WTC11 (cell line): ENCODE results near the gene INPP4B. TPM values are rescaled to one million over a fixed set of nuclear protein-coding genes. Genes with fewer than 3 reads are reported as not detected.

Experiments used
- ATAC-seq: fragments of 200-7000 bp; cut with Tn5 transposase; 2 replicates; pipeline ENCODE4 v1.10.0; 2021; ENCODE audit warnings: mild to moderate bottlenecking, moderate library complexity
- CTCF ChIA-PET: fragments of 300-600 bp; sonication (Branson Sonifier 250); formaldehyde crosslinking; loops from one replicate; lab custom pipeline; 2021; ENCODE audit warnings: antibody characterized with exemption; lab: Charles Lee
- POLR2A ChIA-PET: fragments of 350-600 bp; sonication (Branson Sonifier 250); formaldehyde crosslinking; loops from one replicate; lab custom pipeline; 2021; ENCODE audit warnings: antibody characterized with exemption; lab: Charles Lee
- DNase-seq: peaks from one replicate; pipeline ENCODE4 v3.0.0; 2021; ENCODE audit warnings: low spot score
- H3K27ac Mint-ChIP-seq: 2 replicates; pipeline ENCODE4 v1.8.0; 2021; ENCODE audit warnings: mixed read lengths
- H3K27me3 Mint-ChIP-seq: 2 replicates; pipeline ENCODE4 v1.8.0; 2021; ENCODE audit warnings: low read depth, mild to moderate bottlenecking, moderate library complexity, mixed read lengths
- H3K36me3 Mint-ChIP-seq: 2 replicates; pipeline ENCODE4 v1.8.0; 2021; ENCODE audit warnings: mixed read lengths
- H3K4me1 Mint-ChIP-seq: 2 replicates; pipeline ENCODE4 v1.8.0; 2022; ENCODE audit warnings: mixed read lengths
- H3K4me3 Mint-ChIP-seq: 2 replicates; pipeline ENCODE4 v1.8.0; 2021; ENCODE audit warnings: mild to moderate bottlenecking, moderate library complexity, mixed read lengths
- H3K9me3 Mint-ChIP-seq: 2 replicates; pipeline ENCODE4 v1.8.0; 2021; ENCODE audit warnings: mixed read lengths
- AR ChIP-seq: fragments of 250-450 bp; sonication (Bioruptor Pico); IDR thresholded peaks from 2 replicates; pipeline ENCODE4 v1.9.0; 2021; ENCODE audit warnings: mild to moderate bottlenecking
- ATF2 ChIP-seq: sonication (generic); formaldehyde crosslinking; IDR thresholded peaks from 2 replicates; pipeline ENCODE4 v1.8.1; 2022; ENCODE audit warnings: low read depth, missing genetic modification reagents, borderline replicate concordance
- ATF3 ChIP-seq: sonication (generic); formaldehyde crosslinking; conservative IDR thresholded peaks from 2 replicates; pipeline ENCODE4 v1.8.1; 2022; ENCODE audit warnings: mild to moderate bottlenecking, missing genetic modification reagents
- CBFB ChIP-seq: sonication (generic); formaldehyde crosslinking; IDR thresholded peaks from 2 replicates; pipeline ENCODE4 v1.8.1; 2022; ENCODE audit warnings: mild to moderate bottlenecking, low read depth, missing genetic modification reagents
- CREM ChIP-seq: sonication (generic); formaldehyde crosslinking; IDR thresholded peaks from 2 replicates; pipeline ENCODE4 v1.8.1; 2022; ENCODE audit warnings: mild to moderate bottlenecking, missing genetic modification reagents, moderate library complexity
- ELF4 ChIP-seq: sonication (generic); formaldehyde crosslinking; IDR thresholded peaks from 2 replicates; pipeline ENCODE4 v1.8.1; 2022; ENCODE audit warnings: low read depth, mild to moderate bottlenecking, moderate library complexity, missing genetic modification reagents
- ERG ChIP-seq: fragments of 250-450 bp; sonication (Bioruptor Pico); IDR thresholded peaks from 2 replicates; pipeline ENCODE4 v1.8.0; 2021; ENCODE audit warnings: mild to moderate bottlenecking
- FOXP1 ChIP-seq: sonication (generic); formaldehyde crosslinking; IDR thresholded peaks from 2 replicates; pipeline ENCODE4 v1.8.0; 2022; ENCODE audit warnings: missing genetic modification reagents, mild to moderate bottlenecking, moderate library complexity, borderline replicate concordance
- HMGA2 ChIP-seq: fragments of 250-450 bp; sonication (Bioruptor Pico); IDR thresholded peaks from 2 replicates; pipeline ENCODE4 v1.4.0; 2021; ENCODE audit warnings: mild to moderate bottlenecking, moderate library complexity
- JUN ChIP-seq: sonication (generic); formaldehyde crosslinking; IDR thresholded peaks from 2 replicates; pipeline ENCODE4 v1.8.0; 2023; ENCODE audit warnings: mild to moderate bottlenecking, missing genetic modification reagents
- NFATC4 ChIP-seq: fragments of 250-450 bp; sonication (Bioruptor Pico); IDR thresholded peaks from 2 replicates; pipeline ENCODE4 v1.9.0; 2021; ENCODE audit warnings: mild to moderate bottlenecking
- NFYB ChIP-seq: sonication (generic); formaldehyde crosslinking; conservative IDR thresholded peaks from 2 replicates; pipeline ENCODE4 v1.8.0; 2022; ENCODE audit warnings: low read depth, missing genetic modification reagents
- OVOL2 ChIP-seq: fragments of 250-450 bp; sonication (Bioruptor Pico); IDR thresholded peaks from 2 replicates; pipeline ENCODE4 v1.9.0; 2021; ENCODE audit warnings: mild to moderate bottlenecking, borderline replicate concordance
- PRRX2 ChIP-seq: fragments of 250-450 bp; sonication (Bioruptor Pico); IDR thresholded peaks from 2 replicates; pipeline ENCODE4 v1.8.0; 2021; ENCODE audit warnings: mild to moderate bottlenecking
- SP1 ChIP-seq: sonication (generic); formaldehyde crosslinking; conservative IDR thresholded peaks from 2 replicates; pipeline ENCODE4 v1.8.1; 2022; ENCODE audit warnings: missing genetic modification reagents
- ZNF317 ChIP-seq: sonication (generic); formaldehyde crosslinking; IDR thresholded peaks from 2 replicates; pipeline ENCODE4 v1.8.1; 2023; ENCODE audit warnings: low read depth, mild to moderate bottlenecking, moderate library complexity, missing genetic modification reagents, borderline replicate concordance
- total RNA-seq: library from RNA; stranded (reverse); gene quantifications from 3 replicates; pipeline ENCODE4 v1.2.3, GENCODE V29; 2021
- TF ChIP-seq, protein P1 (sequence below): sonication (generic); formaldehyde crosslinking; IDR thresholded peaks from 2 replicates; pipeline ENCODE4 v1.8.0; 2023; ENCODE audit warnings: missing genetic modification reagents, mild to moderate bottlenecking, borderline replicate concordance
- TF ChIP-seq, protein P2 (sequence below): sonication (generic); formaldehyde crosslinking; IDR thresholded peaks from 2 replicates; pipeline ENCODE4 v1.8.0; 2023; ENCODE audit warnings: mild to moderate bottlenecking, missing genetic modification reagents
- TF ChIP-seq, protein P3 (sequence below): fragments of 250-450 bp; sonication (Bioruptor Pico); IDR thresholded peaks from 2 replicates; pipeline ENCODE4 v1.9.0; 2021; ENCODE audit warnings: mild to moderate bottlenecking

INPP4B gene
- total RNA-seq, 1 experiment from 2014 or later, result 0.92 TPM

DNA sequence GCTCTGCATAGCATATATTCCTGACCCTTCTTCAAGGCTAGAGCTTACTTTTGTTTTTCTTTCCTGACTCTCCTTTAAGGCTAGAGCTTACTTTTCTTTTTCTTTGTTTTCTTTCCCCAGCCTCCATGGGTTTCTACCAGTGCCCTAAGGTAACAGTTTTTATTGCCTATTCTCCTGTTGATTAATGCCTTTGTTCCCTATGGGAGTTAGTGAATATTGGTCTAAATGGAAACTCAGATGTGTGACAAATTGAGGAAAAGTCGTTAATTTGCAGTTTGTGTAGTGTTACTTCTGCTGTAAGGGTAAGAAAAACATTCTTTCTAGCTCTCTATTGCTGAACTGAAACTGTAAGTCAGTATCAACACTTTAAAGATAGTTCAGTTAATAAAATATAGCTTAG is 851.0 kb downstream of the INPP4B start:
- ATAC-seq (no peak), DNase-seq (no peak)
- peaks cover 26% of the 10 kb centered on the region for H3K36me3 Mint-ChIP-seq
- POLR2A ChIA-PET, result no interaction called here
- H3K27ac Mint-ChIP-seq, result no peak overlapping the region
- peaks cover 80% of the 10 kb centered on the region for H3K9me3 Mint-ChIP-seq
- H3K27me3 Mint-ChIP-seq, result no peaks in the 10 kb centered on the region
- CTCF ChIA-PET, result no interaction called here
- TF ChIP-seq OVOL2 (CRISPR knock-in tag), result no peak
- no peak for TF ChIP-seq ERG (CRISPR knock-in tag)
- no peak for TF ChIP-seq ATF3 (CRISPR knock-in tag)
- no peak for TF ChIP-seq JUN (CRISPR knock-in tag)
- no peak for TF ChIP-seq NFYB (CRISPR knock-in tag)
- no peak for TF ChIP-seq SP1
- TF ChIP-seq, protein P1, sequence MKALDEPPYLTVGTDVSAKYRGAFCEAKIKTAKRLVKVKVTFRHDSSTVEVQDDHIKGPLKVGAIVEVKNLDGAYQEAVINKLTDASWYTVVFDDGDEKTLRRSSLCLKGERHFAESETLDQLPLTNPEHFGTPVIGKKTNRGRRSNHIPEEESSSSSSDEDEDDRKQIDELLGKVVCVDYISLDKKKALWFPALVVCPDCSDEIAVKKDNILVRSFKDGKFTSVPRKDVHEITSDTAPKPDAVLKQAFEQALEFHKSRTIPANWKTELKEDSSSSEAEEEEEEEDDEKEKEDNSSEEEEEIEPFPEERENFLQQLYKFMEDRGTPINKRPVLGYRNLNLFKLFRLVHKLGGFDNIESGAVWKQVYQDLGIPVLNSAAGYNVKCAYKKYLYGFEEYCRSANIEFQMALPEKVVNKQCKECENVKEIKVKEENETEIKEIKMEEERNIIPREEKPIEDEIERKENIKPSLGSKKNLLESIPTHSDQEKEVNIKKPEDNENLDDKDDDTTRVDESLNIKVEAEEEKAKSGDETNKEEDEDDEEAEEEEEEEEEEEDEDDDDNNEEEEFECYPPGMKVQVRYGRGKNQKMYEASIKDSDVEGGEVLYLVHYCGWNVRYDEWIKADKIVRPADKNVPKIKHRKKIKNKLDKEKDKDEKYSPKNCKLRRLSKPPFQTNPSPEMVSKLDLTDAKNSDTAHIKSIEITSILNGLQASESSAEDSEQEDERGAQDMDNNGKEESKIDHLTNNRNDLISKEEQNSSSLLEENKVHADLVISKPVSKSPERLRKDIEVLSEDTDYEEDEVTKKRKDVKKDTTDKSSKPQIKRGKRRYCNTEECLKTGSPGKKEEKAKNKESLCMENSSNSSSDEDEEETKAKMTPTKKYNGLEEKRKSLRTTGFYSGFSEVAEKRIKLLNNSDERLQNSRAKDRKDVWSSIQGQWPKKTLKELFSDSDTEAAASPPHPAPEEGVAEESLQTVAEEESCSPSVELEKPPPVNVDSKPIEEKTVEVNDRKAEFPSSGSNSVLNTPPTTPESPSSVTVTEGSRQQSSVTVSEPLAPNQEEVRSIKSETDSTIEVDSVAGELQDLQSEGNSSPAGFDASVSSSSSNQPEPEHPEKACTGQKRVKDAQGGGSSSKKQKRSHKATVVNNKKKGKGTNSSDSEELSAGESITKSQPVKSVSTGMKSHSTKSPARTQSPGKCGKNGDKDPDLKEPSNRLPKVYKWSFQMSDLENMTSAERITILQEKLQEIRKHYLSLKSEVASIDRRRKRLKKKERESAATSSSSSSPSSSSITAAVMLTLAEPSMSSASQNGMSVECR (CRISPR knock-in tag), result no peak
- TF ChIP-seq NFATC4, result no peak
- TF ChIP-seq, protein P2, sequence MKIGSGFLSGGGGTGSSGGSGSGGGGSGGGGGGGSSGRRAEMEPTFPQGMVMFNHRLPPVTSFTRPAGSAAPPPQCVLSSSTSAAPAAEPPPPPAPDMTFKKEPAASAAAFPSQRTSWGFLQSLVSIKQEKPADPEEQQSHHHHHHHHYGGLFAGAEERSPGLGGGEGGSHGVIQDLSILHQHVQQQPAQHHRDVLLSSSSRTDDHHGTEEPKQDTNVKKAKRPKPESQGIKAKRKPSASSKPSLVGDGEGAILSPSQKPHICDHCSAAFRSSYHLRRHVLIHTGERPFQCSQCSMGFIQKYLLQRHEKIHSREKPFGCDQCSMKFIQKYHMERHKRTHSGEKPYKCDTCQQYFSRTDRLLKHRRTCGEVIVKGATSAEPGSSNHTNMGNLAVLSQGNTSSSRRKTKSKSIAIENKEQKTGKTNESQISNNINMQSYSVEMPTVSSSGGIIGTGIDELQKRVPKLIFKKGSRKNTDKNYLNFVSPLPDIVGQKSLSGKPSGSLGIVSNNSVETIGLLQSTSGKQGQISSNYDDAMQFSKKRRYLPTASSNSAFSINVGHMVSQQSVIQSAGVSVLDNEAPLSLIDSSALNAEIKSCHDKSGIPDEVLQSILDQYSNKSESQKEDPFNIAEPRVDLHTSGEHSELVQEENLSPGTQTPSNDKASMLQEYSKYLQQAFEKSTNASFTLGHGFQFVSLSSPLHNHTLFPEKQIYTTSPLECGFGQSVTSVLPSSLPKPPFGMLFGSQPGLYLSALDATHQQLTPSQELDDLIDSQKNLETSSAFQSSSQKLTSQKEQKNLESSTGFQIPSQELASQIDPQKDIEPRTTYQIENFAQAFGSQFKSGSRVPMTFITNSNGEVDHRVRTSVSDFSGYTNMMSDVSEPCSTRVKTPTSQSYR (CRISPR knock-in tag), result no peak
- no peak for TF ChIP-seq ATF2 (CRISPR knock-in tag)
- H3K4me3 Mint-ChIP-seq, result no peak overlapping the region
- H3K4me1 Mint-ChIP-seq, result no peaks in the 10 kb centered on the region

- H3K36me3 Mint-ChIP-seq, result peaks cover 17% of the 10 kb centered on the region
- 0 out of 2 replicates have a peak, but pooled peaks cover 2% of the 10 kb centered on the region for H3K4me1 Mint-ChIP-seq
- ATAC-seq (no peak), DNase-seq (no peak)
- no peak overlapping the region for H3K4me3 Mint-ChIP-seq
- H3K9me3 Mint-ChIP-seq, result peaks cover 29% of the 10 kb centered on the region
- H3K27ac Mint-ChIP-seq, result no peak overlapping the region
- ChIA-PET POLR2A (no interaction called here), CTCF (no interaction called here)
- no peaks in the 10 kb centered on the region for H3K27me3 Mint-ChIP-seq
- TF ChIP-seq HMGA2 (CRISPR knock-in tag) (no peak), CREM (CRISPR knock-in tag) (no peak), FOXP1 (CRISPR knock-in tag) (no peak), AR (no peak), ELF4 (CRISPR knock-in tag) (no peak), CBFB (CRISPR knock-in tag) (no peak), PRRX2 (no peak), SP1 (no peak), ZNF317 (CRISPR knock-in tag) (no peak)
- TF ChIP-seq, protein P2 (CRISPR knock-in tag), result no peak
- TF ChIP-seq, protein P3, sequence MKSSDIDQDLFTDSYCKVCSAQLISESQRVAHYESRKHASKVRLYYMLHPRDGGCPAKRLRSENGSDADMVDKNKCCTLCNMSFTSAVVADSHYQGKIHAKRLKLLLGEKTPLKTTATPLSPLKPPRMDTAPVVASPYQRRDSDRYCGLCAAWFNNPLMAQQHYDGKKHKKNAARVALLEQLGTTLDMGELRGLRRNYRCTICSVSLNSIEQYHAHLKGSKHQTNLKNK (CRISPR knock-in tag), result no peak
Observed at GRCh38 chr4:141977433-141977832, 868.7 kb downstream of the INPP4B start.
